GM20000 (cell line): ENCODE results near the gene ISCU.
A peak's percentile ranks its signal among the peaks of the same experiment; 100 is the strongest.

ENCODE experiments used
- DNase-seq: peaks from one replicate; pipeline ENCODE4 v3.0.0; 2012; ENCODE audit warnings: low spot score
- CTCF ChIP-seq: IDR thresholded peaks from 2 replicates; pipeline ENCODE4 v1.5.1; 2012; ENCODE audit warnings: mild to moderate bottlenecking, control low read depth; ENCODE audit errors: extremely low read depth, missing control alignments

ISCU gene

GRCh38 chr12:108518101-108518715, 44.2 kb upstream of the ISCU start:
- no peak for DNase-seq
- no peak for TF ChIP-seq CTCF

- DNase-seq, result no peak
- no peak for TF ChIP-seq CTCF
These were observed 43.5 kb upstream of the ISCU start for GRCh38 chr12:108518716-108519496.

- TF ChIP-seq CTCF, result no peak
- no peak for DNase-seq
These were observed 42.8 kb upstream of the ISCU start for GRCh38 chr12:108519558-108519957.

- DNase-seq, result no peak
- TF ChIP-seq CTCF, result no peak
These were observed 39.0 kb upstream of the ISCU start for GRCh38 chr12:108523365-108523764.

GRCh38 chr12:108525681-108526080, 36.7 kb upstream of the ISCU start:
- TF ChIP-seq CTCF, result no peak
- DNase-seq, result no peak

- DNase-seq, result peak; percentile 8
These were observed 35.8 kb upstream of the ISCU start for GRCh38 chr12:108526482-108527165.

More at GRCh38 chr12:108526482-108527165, 35.8 kb upstream of the ISCU start:
- TF ChIP-seq CTCF, result no peak
